Keratinocyte (primary cell): ENCODE data around the gene DYNLRB1.

ENCODE experiments used
- CTCF ChIP-seq, 3 experiments: IDR thresholded peaks in 1 of 3; conservative IDR thresholded peaks in 1 of 3; optimal IDR thresholded peaks in 1 of 3; 2 replicates in 2 of 3; 3 replicates in 1 of 3; pipeline versions ENCODE3 to v1.5.1; 2011; ENCODE audit warnings: low read length in 3 of 3, mild to moderate bottlenecking in 3 of 3, moderate library complexity in 2 of 3, control low read depth in 1 of 3, inconsistent platforms in 1 of 3; ENCODE audit not compliant: insufficient read depth in 2 of 3; ENCODE audit errors: extremely low read depth in 1 of 3
- EZH2 ChIP-seq: IDR thresholded peaks from one replicate; pipeline ENCODE4 v1.6.1; 2012; ENCODE audit warnings: inconsistent platforms, mild to moderate bottlenecking, low read length, moderate library complexity

- TF ChIP-seq CTCF (optimal IDR thresholded peaks at IDR 0.05 in 1 of 3, IDR thresholded peaks at IDR 0.05 in 1 of 3, conservative IDR thresholded peaks at IDR 0.05 in 1 of 3; ENCODE audit: extremely low read depth in 1 of 3, insufficient read depth in 2 of 3, low read length in 3 of 3), result no peak
- no peak for TF ChIP-seq EZH2
These were observed 16.5 kb downstream of the DYNLRB1 start for GRCh38 chr20:34532756-34533155.
